AG09309 (cell line): ENCODE measurements around the gene ANXA4.
A peak's percentile ranks its signal among the peaks of the same experiment; 100 is the strongest.
"Not testable (repeated sequence)": the region's sequence is repeated elsewhere in the genome, so short reads cannot be mapped to it uniquely, and the experiment has no call there.

Experiments used
- DNase-seq: peaks from one replicate; pipeline ENCODE4 v3.0.0-alpha.2; 2010; ENCODE audit warnings: low read depth
- H3K4me3 ChIP-seq: 2 replicates; pipeline ENCODE4 v1.5.1; 2011; ENCODE audit warnings: mild to moderate bottlenecking, low read depth, low read length, moderate library complexity; ENCODE audit not compliant: control insufficient read depth
- TF ChIP-seq, protein P1 (sequence below): IDR thresholded peaks from 2 replicates; pipeline ENCODE4 v1.5.1; 2011; ENCODE audit warnings: mild to moderate bottlenecking, low read depth, low read length, inconsistent platforms; ENCODE audit not compliant: insufficient read depth, control insufficient read depth; ENCODE audit errors: missing control alignments

The ANXA4 gene

GRCh38 chr2:69714024-69714423, 27.9 kb upstream of the ANXA4 start:
- DNase-seq: no peak

DNA sequence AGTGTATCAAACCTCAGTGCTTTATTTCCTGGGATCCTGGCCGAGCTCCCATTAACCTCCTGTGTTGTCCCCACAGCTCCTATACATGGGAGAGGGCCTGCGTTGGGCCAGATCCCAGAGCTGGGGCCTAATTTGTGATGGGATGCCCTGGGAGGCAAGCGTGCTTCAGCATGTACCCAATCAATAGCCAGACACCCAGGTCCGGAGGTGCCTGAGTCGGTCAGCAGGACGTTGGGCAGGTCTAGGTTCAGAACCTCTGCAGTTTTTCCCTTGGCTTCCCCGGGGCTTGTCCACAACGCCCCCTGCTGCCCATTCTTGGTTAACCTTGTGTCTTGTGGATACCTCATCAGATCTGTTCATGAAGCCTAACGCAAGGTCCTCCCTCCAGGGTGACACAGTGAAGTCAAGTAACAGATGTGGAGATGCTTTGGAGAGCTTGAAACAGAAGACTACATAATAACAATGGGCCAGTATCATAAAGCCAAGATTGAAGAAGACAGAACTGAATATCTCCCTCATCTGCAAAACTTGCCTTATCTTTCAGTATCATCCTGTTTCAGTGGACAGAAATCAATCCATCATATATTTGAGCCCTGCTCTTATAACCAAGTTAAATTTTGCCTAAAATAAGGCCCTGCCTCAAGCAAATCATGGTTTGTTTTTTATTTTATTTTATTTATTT, 27.3 kb upstream of the ANXA4 start:
- peak; percentile 35 for DNase-seq
- not testable (repeated sequence) for H3K4me3 ChIP-seq
- TF ChIP-seq, protein P1, sequence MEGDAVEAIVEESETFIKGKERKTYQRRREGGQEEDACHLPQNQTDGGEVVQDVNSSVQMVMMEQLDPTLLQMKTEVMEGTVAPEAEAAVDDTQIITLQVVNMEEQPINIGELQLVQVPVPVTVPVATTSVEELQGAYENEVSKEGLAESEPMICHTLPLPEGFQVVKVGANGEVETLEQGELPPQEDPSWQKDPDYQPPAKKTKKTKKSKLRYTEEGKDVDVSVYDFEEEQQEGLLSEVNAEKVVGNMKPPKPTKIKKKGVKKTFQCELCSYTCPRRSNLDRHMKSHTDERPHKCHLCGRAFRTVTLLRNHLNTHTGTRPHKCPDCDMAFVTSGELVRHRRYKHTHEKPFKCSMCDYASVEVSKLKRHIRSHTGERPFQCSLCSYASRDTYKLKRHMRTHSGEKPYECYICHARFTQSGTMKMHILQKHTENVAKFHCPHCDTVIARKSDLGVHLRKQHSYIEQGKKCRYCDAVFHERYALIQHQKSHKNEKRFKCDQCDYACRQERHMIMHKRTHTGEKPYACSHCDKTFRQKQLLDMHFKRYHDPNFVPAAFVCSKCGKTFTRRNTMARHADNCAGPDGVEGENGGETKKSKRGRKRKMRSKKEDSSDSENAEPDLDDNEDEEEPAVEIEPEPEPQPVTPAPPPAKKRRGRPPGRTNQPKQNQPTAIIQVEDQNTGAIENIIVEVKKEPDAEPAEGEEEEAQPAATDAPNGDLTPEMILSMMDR: peak; percentile 82

More at GRCh38 chr2:69714024-69714423, 27.9 kb upstream of the ANXA4 start:
- H3K4me3 ChIP-seq: no peak overlapping the region
- TF ChIP-seq, protein P1: no peak

- DNase-seq: no peak
- TF ChIP-seq, protein P1: no peak
- H3K4me3 ChIP-seq: no peak overlapping the region
Measured at GRCh38 chr2:69715964-69716363, 26.0 kb upstream of the ANXA4 start.

GRCh38 chr2:69716555-69717120, 25.3 kb upstream of the ANXA4 start:
- TF ChIP-seq, protein P1: no peak
- H3K4me3 ChIP-seq: no peak overlapping the region
- DNase-seq: no peak

DNA sequence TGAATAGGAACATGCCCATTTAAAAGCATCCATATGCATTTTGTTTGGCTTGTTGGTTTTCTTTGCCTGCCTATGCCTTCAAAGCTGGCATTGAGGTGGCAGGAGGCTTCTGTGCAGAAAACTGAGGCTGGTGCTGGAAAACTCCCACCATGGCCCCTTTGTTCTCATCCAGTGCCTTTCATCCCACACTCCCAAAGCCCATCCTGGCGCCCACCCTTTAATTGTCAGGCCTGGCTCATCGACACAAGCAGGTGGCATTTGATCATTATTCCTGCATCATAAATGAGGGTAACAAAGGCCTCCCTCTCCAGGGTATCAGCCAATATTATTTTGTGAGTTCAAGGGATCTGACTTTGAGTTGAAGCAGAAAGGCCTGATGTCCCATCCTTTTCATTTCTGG, 24.7 kb upstream of the ANXA4 start:
- no peak overlapping the region for H3K4me3 ChIP-seq
- TF ChIP-seq, protein P1: no peak
- no peak for DNase-seq

GRCh38 chr2:69717861-69718273, 24.1 kb upstream of the ANXA4 start:
- no peak overlapping the region for H3K4me3 ChIP-seq
- DNase-seq: no peak
- TF ChIP-seq, protein P1: no peak
